Effector CD4-positive, alpha-beta T cell (primary cell): ENCODE data around the gene PRDM9. TPM values are rescaled to one million over a fixed set of nuclear protein-coding genes. Genes with fewer than 3 reads are reported as not detected.
"Not testable (repeated sequence)": the region's sequence is repeated elsewhere in the genome, so short reads cannot be mapped to it uniquely, and the experiment has no call there.

Experiments used
- DNase-seq: peaks from one replicate; pipeline ENCODE4 v3.0.0-alpha.2; 2020
- total RNA-seq: gene quantifications from one replicate; lab custom pipeline; 2026; lab: John Stamatoyannopoulos, UW

Gene PRDM9
- not detected for total RNA-seq

DNA sequence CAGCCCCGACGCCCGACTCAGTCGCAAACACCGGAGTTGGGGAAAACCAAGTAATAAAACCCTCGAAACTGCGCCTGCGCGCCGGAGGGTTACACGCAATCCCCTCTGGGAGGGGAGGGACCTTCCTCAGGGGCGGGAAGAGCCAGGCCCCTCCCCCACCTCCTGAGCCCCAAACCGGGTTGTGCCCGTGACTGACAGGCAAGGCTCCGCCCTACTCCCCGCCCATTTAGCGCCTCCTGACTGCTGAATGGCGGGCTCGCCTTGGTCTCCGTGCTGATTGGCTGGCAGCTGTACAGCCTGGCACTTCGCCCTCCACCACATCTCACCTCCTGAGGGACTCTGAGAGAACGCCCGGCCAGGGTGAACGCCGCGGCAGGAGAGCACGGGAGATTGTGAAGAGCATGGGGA lies at the start of gene PRDM9:
Gene PRDM9, plus strand, starts transcription at position 332 of the 408 bp plus-strand sequence. CDS start 1,425 bp downstream, outside the sequence.
- no peak for DNase-seq

DNA sequence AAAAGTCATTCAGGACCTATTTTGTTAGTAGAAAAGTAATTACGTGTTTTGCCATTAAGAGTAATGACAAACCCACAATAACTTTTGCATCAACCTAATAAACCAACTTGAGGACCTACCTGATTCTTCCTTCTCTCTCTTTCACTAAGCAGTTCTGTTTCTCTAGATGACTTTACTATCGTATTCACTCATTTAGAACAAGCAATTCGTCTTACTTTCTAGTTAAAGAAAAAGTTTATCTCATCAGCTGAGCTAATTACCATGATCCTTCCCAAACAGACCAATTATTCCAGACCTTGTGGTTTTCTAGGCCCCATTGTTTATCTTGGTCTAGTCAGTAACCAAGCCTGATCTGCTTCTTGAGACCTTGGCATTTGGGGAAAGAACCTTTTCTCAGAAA lies 49.6 kb upstream of the PRDM9 start:
- DNase-seq = no peak

DNA sequence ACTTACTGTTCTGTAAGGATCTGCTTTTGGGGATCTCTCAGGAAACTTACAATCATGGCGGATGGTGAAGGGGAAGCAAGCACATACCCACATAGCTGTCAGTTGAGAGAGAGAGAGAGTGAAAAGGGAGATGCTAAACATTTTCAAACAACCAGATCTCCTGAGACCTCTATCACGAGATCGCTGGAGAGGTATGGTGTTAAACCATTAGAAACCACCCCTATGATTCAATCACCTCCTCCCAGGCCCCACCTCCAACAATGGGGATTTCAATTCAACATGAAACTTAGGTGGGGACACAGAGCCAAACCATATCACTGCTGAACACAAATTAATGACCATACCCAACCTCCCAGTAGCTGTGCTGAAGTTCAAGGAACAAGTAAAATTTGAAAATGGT lies 48.2 kb upstream of the PRDM9 start:
- DNase-seq = no peak

GRCh38 chr5:23461576-23461975 lies 45.8 kb upstream of the PRDM9 start:
- no peak for DNase-seq

DNA sequence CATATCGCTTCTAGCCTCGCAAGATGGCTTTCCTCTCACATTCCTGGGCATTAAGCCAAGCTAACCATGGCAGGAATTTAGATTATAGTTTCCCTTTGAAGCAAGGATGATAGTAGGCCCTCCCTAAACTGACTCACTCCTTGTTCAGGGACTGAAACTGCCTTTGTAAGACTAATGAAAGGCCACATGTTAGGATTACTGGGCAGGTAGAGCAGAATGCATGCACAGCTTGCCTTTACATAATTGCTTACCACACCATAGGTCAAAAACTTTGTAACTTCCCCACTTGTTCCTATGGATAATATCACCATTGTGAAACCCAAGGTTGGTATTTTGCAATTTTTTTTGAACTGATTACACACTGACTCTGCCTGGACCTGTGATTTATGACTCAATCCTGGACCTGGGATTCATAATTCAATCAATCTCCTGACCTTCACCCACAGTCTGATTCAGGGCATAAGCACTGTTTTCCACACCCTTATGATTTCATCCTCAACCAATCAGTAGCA lies 41.0 kb upstream of the PRDM9 start:
- no peak for DNase-seq

DNA sequence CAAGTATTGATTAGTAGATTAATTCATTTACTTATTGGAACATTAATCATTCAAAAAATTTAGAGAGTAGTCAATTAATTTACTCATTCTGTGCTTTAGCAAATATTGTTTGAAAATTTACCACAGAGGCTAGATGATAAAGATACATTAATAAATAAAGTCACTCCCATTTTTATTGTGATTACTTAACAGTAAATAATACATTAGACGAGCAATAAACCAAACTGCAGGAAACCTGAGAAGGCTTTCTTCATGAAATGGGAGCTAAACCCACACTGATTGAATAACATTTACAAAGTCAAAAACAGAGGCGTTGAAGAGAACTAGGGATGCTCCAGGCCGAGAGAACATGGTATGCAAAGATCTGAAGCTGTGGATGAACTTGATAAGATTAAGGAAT lies 38.8 kb upstream of the PRDM9 start:
- DNase-seq = no peak

DNA sequence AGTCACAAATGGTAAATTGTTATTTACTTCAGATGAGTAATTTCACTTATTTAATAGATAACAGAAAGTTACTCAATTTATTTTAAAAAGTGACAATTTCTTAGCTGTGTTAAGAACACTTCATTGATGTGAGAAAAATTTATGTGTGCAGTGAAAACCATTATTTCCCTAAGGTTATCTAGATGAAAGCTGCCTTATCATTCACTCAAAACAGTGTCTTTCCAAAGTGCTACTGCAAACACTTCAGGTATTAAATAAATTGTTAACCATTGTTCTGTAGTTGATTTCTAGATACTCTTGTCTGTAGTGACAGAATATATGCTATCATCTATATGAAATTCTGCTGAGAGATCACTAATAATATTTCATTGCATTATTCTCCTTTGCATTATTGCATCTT lies 33.5 kb upstream of the PRDM9 start:
- DNase-seq = no peak

- DNase-seq = no peak
Measured at GRCh38 chr5:23474315-23474714, 33.1 kb upstream of the PRDM9 start.

DNA sequence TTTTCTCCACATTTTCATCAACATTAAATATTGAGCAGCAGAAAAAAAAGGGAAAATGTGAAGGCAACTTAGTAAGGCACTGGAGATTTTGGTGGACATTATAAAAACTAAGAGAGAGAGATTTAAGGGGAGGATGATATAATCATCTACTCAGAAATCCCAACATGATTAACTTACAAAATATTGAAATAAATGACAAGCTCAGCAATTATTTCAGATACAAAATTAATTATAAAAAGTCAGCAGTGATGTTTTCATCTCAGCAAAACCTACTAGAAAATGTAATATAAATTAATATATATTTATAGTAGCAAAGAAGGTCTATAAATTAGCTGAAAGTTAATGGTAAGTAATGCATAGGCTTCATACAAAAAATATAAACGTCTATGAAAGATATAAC lies 30.8 kb upstream of the PRDM9 start:
- no peak for DNase-seq

- no peak for DNase-seq
Measured at GRCh38 chr5:23482642-23483041, 24.8 kb upstream of the PRDM9 start.

GRCh38 chr5:23483090-23483489 lies 24.3 kb upstream of the PRDM9 start:
- no peak for DNase-seq

DNA sequence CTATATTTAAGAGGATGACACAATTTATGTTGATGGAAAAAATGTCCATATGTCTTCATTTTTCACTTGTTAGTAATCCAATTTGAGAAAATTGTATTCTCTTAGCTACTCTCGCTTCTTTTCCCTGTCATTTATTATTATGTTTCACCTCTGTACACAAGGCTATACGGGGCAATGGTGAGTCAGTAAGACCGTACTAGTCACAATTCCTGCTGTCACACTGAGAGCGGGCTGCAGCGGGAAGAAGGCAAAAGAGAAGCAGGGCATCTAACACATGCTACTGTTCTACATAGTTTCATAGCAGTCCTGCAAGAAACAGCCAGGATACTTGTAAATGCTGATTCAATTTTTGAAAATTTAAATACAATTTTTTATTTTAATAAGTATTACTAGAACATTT lies 23.3 kb upstream of the PRDM9 start:
- no peak for DNase-seq

GRCh38 chr5:23486227-23486626 lies 21.2 kb upstream of the PRDM9 start:
- DNase-seq = not testable (repeated sequence)

- no peak for DNase-seq
Measured at GRCh38 chr5:23490993-23491392, 16.4 kb upstream of the PRDM9 start.

DNA sequence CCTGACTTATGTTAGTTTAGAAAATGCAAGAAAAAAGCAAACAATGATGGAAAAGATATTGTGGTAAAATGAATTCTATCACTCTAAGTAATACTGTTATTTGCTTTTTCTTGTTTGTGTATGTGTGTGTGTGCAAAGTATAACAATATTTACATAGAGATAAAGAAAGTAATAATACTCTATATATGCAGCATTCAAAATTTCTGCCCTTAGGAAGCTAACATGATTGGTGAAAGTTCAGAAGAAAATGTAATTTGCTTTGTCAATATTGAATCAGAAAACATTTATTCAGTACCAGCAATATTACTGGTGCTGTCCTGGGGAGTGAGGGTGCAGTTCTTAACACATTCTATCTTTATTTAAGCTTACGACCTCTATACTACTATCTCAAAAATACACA lies 12.9 kb upstream of the PRDM9 start:
- no peak for DNase-seq

- DNase-seq = no peak
Measured at GRCh38 chr5:23496576-23496975, 10.8 kb upstream of the PRDM9 start.

DNA sequence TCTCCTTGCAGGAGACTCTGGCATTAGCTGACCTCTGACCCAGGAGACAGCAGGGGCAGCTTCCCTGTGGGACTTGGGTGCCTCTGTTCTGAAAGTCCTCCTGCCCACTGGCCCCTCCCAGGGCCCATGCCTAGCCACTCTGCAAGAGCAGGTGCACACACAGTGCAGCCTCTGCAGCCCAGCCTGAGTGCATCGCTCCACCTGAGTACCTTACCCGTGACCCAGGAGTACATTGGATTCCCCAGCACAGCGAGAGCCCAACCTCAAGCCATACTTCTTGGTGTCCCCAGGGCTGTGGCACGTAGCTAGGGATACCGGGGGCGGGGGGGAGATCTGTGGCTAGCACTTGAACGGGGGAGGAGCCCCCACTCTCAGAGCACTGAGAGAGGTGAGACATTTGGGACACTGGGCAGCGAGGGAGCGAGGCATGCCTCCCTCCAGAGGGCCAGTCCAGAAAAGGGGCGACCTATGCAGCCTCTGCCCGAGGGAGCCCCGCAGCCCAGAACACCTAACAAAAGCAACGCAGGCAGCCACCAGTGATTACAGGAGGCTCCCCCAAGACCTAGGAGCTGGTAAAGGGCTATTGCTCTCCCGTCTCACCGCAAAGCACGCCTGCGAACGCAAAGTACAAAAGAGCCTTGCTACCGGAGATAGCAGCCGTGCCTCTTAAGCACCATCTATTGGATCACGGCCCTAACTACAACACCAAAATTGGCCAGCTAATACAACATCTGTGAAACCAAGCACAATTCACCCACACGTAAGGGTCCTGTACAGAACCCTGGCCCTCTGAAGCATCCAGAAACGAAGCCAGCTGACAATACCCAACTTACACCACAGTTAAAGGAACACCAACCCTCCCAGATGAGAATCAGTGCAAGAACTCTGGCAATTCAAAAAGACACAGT lies 826 bp upstream of the PRDM9 start:
- no peak for DNase-seq

GRCh38 chr5:23510434-23510833 lies 3.0 kb downstream of the PRDM9 start:
- not testable (repeated sequence) for DNase-seq

GRCh38 chr5:23522553-23522952 lies 15.1 kb downstream of the PRDM9 start:
- DNase-seq = no peak

DNA sequence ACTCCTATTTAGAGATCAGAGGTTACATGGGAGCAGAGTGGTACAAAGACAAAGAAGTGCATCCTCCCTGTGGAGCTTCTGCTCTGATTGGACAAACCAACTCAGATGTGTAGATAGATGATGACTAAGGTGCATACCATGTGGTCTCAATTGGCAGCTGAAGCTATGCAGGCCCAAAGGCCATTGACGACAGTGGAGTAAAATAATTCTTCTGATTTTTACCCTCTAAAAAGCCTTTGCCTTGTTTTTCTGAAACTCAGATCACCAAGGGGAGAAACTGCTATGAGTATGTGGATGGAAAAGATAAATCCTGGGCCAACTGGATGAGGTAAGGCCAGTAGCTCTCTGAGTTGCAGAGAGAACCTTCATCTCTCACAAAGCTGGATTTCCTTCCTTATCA lies 15.6 kb downstream of the PRDM9 start:
- DNase-seq = no peak

GRCh38 chr5:23523998-23524397 lies 16.6 kb downstream of the PRDM9 start:
- no peak for DNase-seq

DNA sequence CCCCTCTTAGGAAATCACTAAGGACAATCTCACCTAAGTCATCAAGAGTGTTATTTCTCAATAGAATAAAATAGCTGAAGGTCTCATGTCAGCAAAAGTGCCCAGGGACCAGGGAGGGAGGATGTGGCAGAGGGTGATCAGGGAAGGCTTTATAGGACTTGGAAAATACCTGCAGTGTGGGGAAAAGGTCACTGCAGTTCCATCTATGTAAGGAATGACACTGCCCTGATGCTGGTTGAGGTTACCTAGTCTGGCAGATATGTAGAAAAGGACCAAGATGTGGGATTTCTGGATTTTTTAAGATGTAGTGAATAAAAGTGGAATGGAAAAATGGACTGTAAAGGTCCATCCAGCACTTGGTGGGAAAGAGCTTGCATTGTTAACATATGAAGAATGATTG lies 18.3 kb downstream of the PRDM9 start:
- DNase-seq = no peak

DNA sequence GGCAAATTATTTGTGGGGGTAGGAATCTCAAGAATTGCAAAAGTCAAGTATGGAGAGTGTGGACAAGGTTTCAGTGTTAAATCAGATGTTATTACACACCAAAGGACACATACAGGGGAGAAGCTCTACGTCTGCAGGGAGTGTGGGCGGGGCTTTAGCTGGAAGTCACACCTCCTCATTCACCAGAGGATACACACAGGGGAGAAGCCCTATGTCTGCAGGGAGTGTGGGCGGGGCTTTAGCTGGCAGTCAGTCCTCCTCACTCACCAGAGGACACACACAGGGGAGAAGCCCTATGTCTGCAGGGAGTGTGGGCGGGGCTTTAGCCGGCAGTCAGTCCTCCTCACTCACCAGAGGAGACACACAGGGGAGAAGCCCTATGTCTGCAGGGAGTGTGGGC lies 19.2 kb downstream of the PRDM9 start:
- not testable (repeated sequence) for DNase-seq

- not testable (repeated sequence) for DNase-seq
Measured at GRCh38 chr5:23527216-23527920, 20.0 kb downstream of the PRDM9 start.
